Measurements from ENCODE around the gene SFSWAP. TPM values are rescaled to one million over a fixed set of nuclear protein-coding genes. Genes with fewer than 3 reads are reported as not detected.

SFSWAP gene
- total and polyA plus RNA-seq, 2 of the 13 experiments (the other 11 are each of a cell fraction or from before 2014, with no cell fraction given), result 17.1 to 27.7 TPM

DNA sequence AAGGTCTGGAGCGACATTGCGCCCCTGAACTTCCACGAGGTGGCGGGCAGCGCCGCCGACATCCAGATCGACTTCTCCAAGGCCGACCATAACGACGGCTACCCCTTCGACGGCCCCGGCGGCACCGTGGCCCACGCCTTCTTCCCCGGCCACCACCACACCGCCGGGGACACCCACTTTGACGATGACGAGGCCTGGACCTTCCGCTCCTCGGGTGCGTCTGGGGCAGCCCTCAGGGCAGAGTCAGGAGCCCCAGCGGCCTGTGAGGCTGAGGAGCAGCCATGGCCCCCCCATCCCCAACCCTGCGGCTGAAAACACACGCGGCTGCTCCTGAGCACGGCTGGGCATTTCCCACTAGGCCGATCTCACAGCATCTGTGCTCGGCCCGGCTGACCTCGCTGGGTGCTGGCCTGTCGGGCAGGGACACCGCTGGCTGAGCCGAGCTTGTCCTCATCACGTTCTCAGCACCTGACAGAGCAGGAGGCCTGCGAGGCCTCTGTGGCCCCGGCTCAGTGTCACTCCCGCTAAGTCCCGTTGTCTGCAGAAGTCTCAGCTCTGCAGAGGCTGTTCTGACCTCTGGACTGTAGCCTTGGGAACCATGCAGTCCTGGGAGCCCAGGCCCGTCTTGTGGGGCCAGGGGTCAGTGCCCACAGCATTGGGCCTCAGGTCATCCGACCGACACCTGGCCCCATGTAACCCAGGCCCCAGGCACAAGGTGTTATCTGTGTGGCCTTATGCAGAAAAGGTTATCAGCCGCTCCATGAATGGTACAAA is 129.9 kb downstream of the SFSWAP start (continued):
- TF ChIP-seq, protein P1, sequence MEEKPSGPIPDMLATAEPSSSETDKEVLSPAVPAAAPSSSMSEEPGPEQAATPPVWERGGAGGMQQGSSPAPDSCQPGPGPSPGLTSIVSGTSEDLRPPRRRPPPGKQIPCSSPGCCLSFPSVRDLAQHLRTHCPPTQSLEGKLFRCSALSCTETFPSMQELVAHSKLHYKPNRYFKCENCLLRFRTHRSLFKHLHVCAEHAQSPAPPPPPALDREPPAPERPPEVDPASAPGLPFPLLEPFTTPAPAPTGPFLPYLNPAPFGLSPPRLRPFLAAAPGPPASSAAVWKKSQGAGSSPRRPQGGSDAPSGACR (CRISPR knock-in tag; IDR thresholded peaks at IDR 0.05), result no peak
- TF ChIP-seq ZNF33A (CRISPR knock-in tag; IDR thresholded peaks at IDR 0.05; ENCODE audit: borderline replicate concordance) (no peak), DPF2 (CRISPR knock-in tag; IDR thresholded peaks at IDR 0.05; ENCODE audit: borderline replicate concordance, low read depth) (no peak), ZNF878 (CRISPR knock-in tag; IDR thresholded peaks at IDR 0.05) (peak; percentile 58; the same call in 1 of the 2 replicates), ZSCAN29 (CRISPR knock-in tag; conservative IDR thresholded peaks at IDR 0.05) (no peak), ARID4A (CRISPR knock-in tag; IDR thresholded peaks at IDR 0.05; ENCODE audit: borderline replicate concordance) (peak; percentile 28; the same call in 1 of the 2 replicates), PREB (CRISPR knock-in tag; IDR thresholded peaks at IDR 0.05) (no peak), TRIM22 (IDR thresholded peaks at IDR 0.05) (no peak), SRSF1 (optimal IDR thresholded peaks at IDR 0.05; ENCODE audit: low read depth, low read length) (no peak), FOXO1 (CRISPR knock-in tag; IDR thresholded peaks at IDR 0.05) (no peak), CCDC6 (CRISPR knock-in tag; IDR thresholded peaks at IDR 0.05) (no peak), KLF9 (CRISPR knock-in tag; IDR thresholded peaks at IDR 0.05; ENCODE audit: low read depth) (no peak), MXD3 (CRISPR knock-in tag; IDR thresholded peaks at IDR 0.05) (peak; percentile 64; the same call in 1 of the 2 replicates), ZNF839 (CRISPR knock-in tag; IDR thresholded peaks at IDR 0.05; ENCODE audit: borderline replicate concordance) (no peak), HES4 (CRISPR knock-in tag; IDR thresholded peaks at IDR 0.05; ENCODE audit: borderline replicate concordance) (peak; percentile 95), ZNF570 (CRISPR knock-in tag; IDR thresholded peaks at IDR 0.05; ENCODE audit: borderline replicate concordance) (no peak), ZNF34 (CRISPR knock-in tag; IDR thresholded peaks at IDR 0.05; ENCODE audit: borderline replicate concordance) (no peak)
